ENCODE results near the gene TEC. TPM values are rescaled to one million over a fixed set of nuclear protein-coding genes. Genes with fewer than 3 reads are reported as not detected.
"Not testable (repeated sequence)": the region's sequence is repeated elsewhere in the genome, so short reads cannot be mapped to it uniquely, and the experiment has no call there.

The TEC gene
- total RNA-seq, 4 donors from 2014 or later, result 3.6 to 12.7 (median 3.9) TPM

DNA sequence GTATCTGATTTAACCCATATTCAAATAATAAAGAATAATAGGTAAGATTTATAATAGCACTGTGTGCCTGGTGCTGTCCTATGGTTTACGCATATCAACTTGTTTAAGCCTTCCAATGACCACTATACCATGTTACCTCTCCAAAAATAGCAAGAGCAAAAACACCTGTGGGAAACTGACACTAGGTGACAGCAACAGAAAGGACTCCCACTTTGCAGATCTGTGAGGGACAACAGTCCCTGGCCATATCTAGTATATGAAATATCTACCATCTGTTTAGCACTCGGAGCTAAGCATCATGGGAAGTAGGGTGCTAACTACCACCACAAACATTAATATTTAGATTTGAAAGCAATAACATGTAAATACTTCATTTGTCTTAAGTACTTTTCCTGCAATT is 79.9 kb downstream of the TEC start:
- H3K27me3 ChIP-seq, result no peaks in the 10 kb centered on the region
- no peak overlapping the region for H3K4me3 ChIP-seq (replicated peaks in 1 of 3)
- H3K27ac ChIP-seq, result no peak overlapping the region
- no peaks in the 10 kb centered on the region for H3K4me1 ChIP-seq
- no peak for TF ChIP-seq POLR2A (IDR thresholded peaks at IDR 0.05)
- TF ChIP-seq, protein P1, sequence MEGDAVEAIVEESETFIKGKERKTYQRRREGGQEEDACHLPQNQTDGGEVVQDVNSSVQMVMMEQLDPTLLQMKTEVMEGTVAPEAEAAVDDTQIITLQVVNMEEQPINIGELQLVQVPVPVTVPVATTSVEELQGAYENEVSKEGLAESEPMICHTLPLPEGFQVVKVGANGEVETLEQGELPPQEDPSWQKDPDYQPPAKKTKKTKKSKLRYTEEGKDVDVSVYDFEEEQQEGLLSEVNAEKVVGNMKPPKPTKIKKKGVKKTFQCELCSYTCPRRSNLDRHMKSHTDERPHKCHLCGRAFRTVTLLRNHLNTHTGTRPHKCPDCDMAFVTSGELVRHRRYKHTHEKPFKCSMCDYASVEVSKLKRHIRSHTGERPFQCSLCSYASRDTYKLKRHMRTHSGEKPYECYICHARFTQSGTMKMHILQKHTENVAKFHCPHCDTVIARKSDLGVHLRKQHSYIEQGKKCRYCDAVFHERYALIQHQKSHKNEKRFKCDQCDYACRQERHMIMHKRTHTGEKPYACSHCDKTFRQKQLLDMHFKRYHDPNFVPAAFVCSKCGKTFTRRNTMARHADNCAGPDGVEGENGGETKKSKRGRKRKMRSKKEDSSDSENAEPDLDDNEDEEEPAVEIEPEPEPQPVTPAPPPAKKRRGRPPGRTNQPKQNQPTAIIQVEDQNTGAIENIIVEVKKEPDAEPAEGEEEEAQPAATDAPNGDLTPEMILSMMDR (IDR thresholded peaks at IDR 0.05), result no peak
- 47 to 95% methylated on average over 2 of the region's 2 CpGs for WGBS, 2 donors
- intact Hi-C loops (cut with DNase I), result no loop called here
- DNase-seq, result no peak
- no peaks in the 10 kb centered on the region for H3K9me3 ChIP-seq
- no peaks in the 10 kb centered on the region for H3K36me3 ChIP-seq

DNA sequence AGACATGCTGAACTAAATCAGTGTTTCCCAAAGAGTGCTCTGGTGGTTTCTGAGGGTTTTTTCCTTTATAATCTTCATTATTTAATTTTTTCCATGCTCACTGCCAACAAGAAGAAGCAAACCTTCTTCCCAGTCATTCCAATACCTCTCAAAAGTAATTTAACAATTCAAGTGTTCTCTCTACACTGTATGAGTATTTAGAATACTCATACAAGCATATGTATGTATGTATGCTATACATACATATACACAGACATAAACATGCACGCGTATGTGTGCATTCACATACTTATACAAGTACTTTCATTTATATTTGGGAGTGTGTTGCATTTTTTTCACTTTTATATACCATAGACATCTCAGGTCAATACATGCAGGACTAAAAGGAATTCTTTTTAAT is 81.2 kb downstream of the TEC start:
- WGBS, 2 donors, result 98 to 99% methylated on average over 2 of the region's 2 CpGs
- Histone ChIP-seq H3K4me3 (replicated peaks in 1 of 3) (no peak overlapping the region), H3K27ac (no peak overlapping the region), H3K27me3 (no peaks in the 10 kb centered on the region), H3K4me1 (no peaks in the 10 kb centered on the region), H3K36me3 (no peaks in the 10 kb centered on the region), H3K9me3 (no peaks in the 10 kb centered on the region)
- TF ChIP-seq, protein P1 (IDR thresholded peaks at IDR 0.05), result no peak
- no peak for TF ChIP-seq POLR2A (IDR thresholded peaks at IDR 0.05)
- intact Hi-C loops (cut with DNase I), result no loop called here
- DNase-seq, result no peak

DNA sequence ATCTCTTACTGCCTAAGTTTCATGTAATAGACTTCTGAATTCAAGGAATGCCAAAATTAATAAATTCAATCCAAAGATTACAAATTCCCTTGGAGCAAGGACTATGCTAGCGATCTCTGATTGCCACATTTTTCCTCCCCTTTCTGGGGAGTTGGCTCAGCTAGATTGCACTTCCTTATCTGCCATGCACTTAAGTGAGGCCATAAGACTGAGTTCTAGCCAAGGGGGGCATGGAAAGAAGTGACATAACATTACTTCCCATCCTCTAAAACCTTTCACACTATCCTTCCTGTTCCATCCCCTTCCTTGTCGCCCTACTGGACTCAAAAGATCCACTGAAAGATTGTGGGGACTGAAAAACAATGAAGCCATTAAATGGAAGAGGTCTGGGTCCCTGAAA is 81.8 kb downstream of the TEC start:
- H3K27me3 ChIP-seq, result no peaks in the 10 kb centered on the region
- H3K36me3 ChIP-seq, result no peaks in the 10 kb centered on the region
- no peaks in the 10 kb centered on the region for H3K9me3 ChIP-seq
- no peak for TF ChIP-seq POLR2A (IDR thresholded peaks at IDR 0.05)
- TF ChIP-seq, protein P1 (IDR thresholded peaks at IDR 0.05), result no peak
- H3K27ac ChIP-seq, result no peak overlapping the region
- no peak for DNase-seq
- H3K4me1 ChIP-seq, result no peaks in the 10 kb centered on the region
- intact Hi-C loops (cut with DNase I), result no loop called here
- 42 to 82% methylated on average over 2 of the region's 2 CpGs for WGBS, 2 donors
- H3K4me3 ChIP-seq (replicated peaks in 1 of 3), result no peak overlapping the region

DNA sequence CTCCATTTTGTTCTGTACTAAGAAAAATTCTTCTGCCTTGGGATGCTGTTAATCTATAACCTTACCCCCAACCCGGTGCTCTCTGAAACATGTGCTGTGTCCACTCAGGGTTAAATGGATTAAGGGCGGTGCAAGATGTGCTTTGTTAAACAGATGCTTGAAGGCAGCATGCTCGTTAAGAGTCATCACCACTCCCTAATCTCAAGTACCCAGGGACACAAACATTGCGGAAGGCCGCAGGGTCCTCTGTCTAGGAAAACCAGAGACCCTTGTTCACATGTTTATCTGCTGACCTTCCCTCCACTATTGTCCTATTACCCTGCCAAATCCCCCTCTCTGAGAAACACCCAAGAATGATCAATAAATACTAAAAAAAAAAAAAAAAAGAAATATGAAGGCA is 82.6 kb downstream of the TEC start:
- WGBS, 2 donors, result 33 to 49% methylated on average over 4 to 5 of the region's 5 CpGs
- H3K4me3 ChIP-seq (replicated peaks in 1 of 3); DNase-seq; H3K4me1 ChIP-seq; H3K36me3 ChIP-seq; H3K27me3 ChIP-seq; H3K27ac ChIP-seq; H3K9me3 ChIP-seq; intact Hi-C loops (cut with DNase I): not testable (repeated sequence)

DNA sequence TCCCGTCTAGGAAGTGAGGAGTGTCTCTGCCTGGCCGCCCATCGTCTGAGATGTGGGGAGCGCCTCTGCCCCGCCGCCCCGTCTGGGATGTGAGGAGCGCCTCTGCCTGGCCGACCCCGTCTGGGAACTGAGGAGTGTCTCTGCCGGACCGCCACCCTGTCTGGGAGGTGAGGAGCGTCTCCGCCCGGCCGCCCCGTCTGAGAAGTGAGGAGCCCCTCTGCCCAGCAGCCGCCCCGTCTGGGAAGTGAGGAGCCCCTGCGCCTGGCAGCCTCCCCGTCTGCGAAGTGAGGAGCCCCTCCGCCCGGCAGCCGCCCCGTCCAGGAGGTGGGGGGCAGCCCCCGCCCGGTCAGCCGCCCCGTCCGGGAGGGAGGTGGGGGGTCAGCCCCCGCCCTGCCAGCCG is 83.2 kb downstream of the TEC start:
- H3K4me3 ChIP-seq (replicated peaks in 1 of 3); H3K4me1 ChIP-seq; H3K27me3 ChIP-seq; DNase-seq; H3K27ac ChIP-seq; H3K9me3 ChIP-seq; intact Hi-C loops (cut with DNase I); H3K36me3 ChIP-seq: not testable (repeated sequence)
- WGBS, 2 donors, result 98% methylated on average over 8 to 21 of the region's 33 CpGs

DNA sequence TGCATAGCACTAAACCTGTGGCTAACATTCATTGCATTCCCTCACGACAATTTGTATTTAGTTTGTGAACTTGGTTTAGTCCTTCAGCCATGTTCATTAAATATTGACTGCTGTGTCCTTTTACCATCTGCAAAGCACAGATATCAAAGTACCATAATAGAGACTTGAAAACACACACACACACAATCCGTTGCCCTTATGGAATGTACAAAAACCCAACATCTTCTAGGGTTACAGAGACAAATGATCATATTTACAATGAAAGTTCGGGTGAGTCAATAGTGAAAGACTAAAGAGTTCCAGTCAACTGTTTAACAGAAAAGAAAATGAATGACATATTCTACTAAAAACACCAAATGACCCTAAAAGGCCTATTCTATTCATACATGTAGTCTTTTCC is 84.8 kb downstream of the TEC start:
- Histone ChIP-seq H3K9me3 (no peaks in the 10 kb centered on the region), H3K4me3 (replicated peaks in 1 of 3) (no peak overlapping the region), H3K4me1 (no peaks in the 10 kb centered on the region), H3K27me3 (no peaks in the 10 kb centered on the region), H3K27ac (no peak overlapping the region), H3K36me3 (no peaks in the 10 kb centered on the region)
- TF ChIP-seq, protein P1 (IDR thresholded peaks at IDR 0.05), result no peak
- TF ChIP-seq POLR2A (IDR thresholded peaks at IDR 0.05), result no peak
- WGBS, 2 donors, result 89% methylated on average over 3 of the region's 3 CpGs
- intact Hi-C loops (cut with DNase I), result no loop called here
- DNase-seq, result no peak

Data from thyroid gland (tissue), 4 donors.